GM21576 (cell line): ENCODE measurements around the gene CAPN10.

Experiments used
- ATAC-seq: cut with Tn5 transposase; IDR thresholded peaks from one replicate; pipeline ENCODE4 v1.9.1; 2021; ENCODE audit warnings: mild to moderate bottlenecking, moderate library complexity; ENCODE audit not compliant: unreplicated experiment

CAPN10 gene

GRCh38 chr2:240636563-240637115 is 50.1 kb downstream of the CAPN10 start:
- ATAC-seq, result no peak

- no peak for ATAC-seq
Measured at GRCh38 chr2:240637116-240637900, 50.8 kb downstream of the CAPN10 start.

- no peak for ATAC-seq
Measured at GRCh38 chr2:240637901-240638345, 51.4 kb downstream of the CAPN10 start.

GRCh38 chr2:240638512-240639160 is 52.1 kb downstream of the CAPN10 start:
- ATAC-seq, result no peak

- ATAC-seq, result no peak
Measured at GRCh38 chr2:240639566-240639965, 53.0 kb downstream of the CAPN10 start.

- no peak for ATAC-seq
Measured at GRCh38 chr2:240640939-240641338, 54.4 kb downstream of the CAPN10 start.

- ATAC-seq, result no peak
Measured at GRCh38 chr2:240642061-240642805, 55.7 kb downstream of the CAPN10 start.

- ATAC-seq, result no peak
Measured at GRCh38 chr2:240642806-240643092, 56.2 kb downstream of the CAPN10 start.

GRCh38 chr2:240643093-240643810 is 56.7 kb downstream of the CAPN10 start:
- no peak for ATAC-seq

GRCh38 chr2:240643811-240644150 is 57.2 kb downstream of the CAPN10 start:
- ATAC-seq, result no peak

- no peak for ATAC-seq
Measured at GRCh38 chr2:240644171-240644651, 57.7 kb downstream of the CAPN10 start.

GRCh38 chr2:240644859-240645301 is 58.3 kb downstream of the CAPN10 start:
- ATAC-seq, result no peak

- ATAC-seq, result no peak
Measured at GRCh38 chr2:240645346-240645745, 58.8 kb downstream of the CAPN10 start.

- no peak for ATAC-seq
Measured at GRCh38 chr2:240645801-240646175, 59.3 kb downstream of the CAPN10 start.

- no peak for ATAC-seq
Measured at GRCh38 chr2:240646176-240646899, 59.8 kb downstream of the CAPN10 start.

GRCh38 chr2:240646900-240647502 is 60.5 kb downstream of the CAPN10 start:
- no peak for ATAC-seq

- ATAC-seq, result no peak
Measured at GRCh38 chr2:240647503-240648154, 61.1 kb downstream of the CAPN10 start.

- ATAC-seq, result no peak
Measured at GRCh38 chr2:240648155-240648649, 61.7 kb downstream of the CAPN10 start.
